A673 (cell line): ENCODE measurements around the gene LENEP. TPM values are rescaled to one million over a fixed set of nuclear protein-coding genes. Genes with fewer than 3 reads are reported as not detected.

Source experiments
- BruUV-seq: library from RNA; stranded (reverse); fragments of 400-500 nt; replicated peaks from 2 replicates; lab custom pipeline; 2021; lab: Mats Ljungman, UMichigan
- CTCF ChIA-PET: fragments of 300-600 bp; sonication (Branson Sonifier 250); formaldehyde crosslinking; loops from one replicate; lab custom pipeline; 2022; ENCODE audit warnings: antibody characterized with exemption; lab: Charles Lee
- POLR2A ChIA-PET: fragments of 300-600 bp; sonication (Branson Sonifier 250); formaldehyde crosslinking; loops from one replicate; lab custom pipeline; 2022; ENCODE audit warnings: antibody characterized with exemption; ENCODE audit not compliant: low non-redundant PET; lab: Charles Lee
- DNase-seq: peaks from one replicate; pipeline ENCODE4 v3.0.0-alpha.2; 2015; ENCODE audit warnings: low spot score
- H3K27ac ChIP-seq: fragments of 200-600 bp; sonication (generic); 2 replicates; pipeline ENCODE4 v1.5.1; 2016; ENCODE audit warnings: mixed run types, low read depth, mild to moderate bottlenecking, mixed read lengths, antibody characterized with exemption, low read length; ENCODE audit not compliant: poor library complexity, severe bottlenecking
- H3K27me3 ChIP-seq: fragments of 200-600 bp; sonication (generic); replicated peaks from 2 replicates; pipeline ENCODE4 v1.6.1; 2017; ENCODE audit warnings: mixed run types, low read depth, mild to moderate bottlenecking, mixed read lengths, antibody characterized with exemption, low read length; ENCODE audit not compliant: insufficient read depth, poor library complexity
- H3K36me3 ChIP-seq: fragments of 200-600 bp; sonication (generic); 2 replicates; pipeline ENCODE4 v1.6.1; 2016; ENCODE audit warnings: mixed run types, mild to moderate bottlenecking, mixed read lengths, antibody characterized with exemption, low read length; ENCODE audit not compliant: insufficient read depth, poor library complexity, severe bottlenecking
- H3K4me1 ChIP-seq: fragments of 200-600 bp; sonication (generic); 2 replicates; pipeline ENCODE4 v1.6.1; 2017; ENCODE audit warnings: mixed run types, mild to moderate bottlenecking, mixed read lengths, antibody characterized with exemption, low read length; ENCODE audit not compliant: insufficient read depth, poor library complexity, severe bottlenecking
- H3K4me3 ChIP-seq: fragments of 200-600 bp; sonication (generic); 2 replicates; pipeline ENCODE4 v1.5.1; 2016; ENCODE audit warnings: low read depth, mixed run types, mild to moderate bottlenecking, mixed read lengths, low read length; ENCODE audit not compliant: poor library complexity, severe bottlenecking
- H3K9me3 ChIP-seq: fragments of 200-600 bp; sonication (generic); 2 replicates; pipeline ENCODE4 v1.6.1; 2016; ENCODE audit warnings: mixed run types, low read depth, mild to moderate bottlenecking, mixed read lengths, antibody characterized with exemption, low read length; ENCODE audit not compliant: poor library complexity, severe bottlenecking
- CTCF ChIP-seq: fragments of 300-800, 200-600 bp; sonication (generic); conservative IDR thresholded peaks from 2 replicates; pipeline ENCODE4 v1.5.1; 2017; ENCODE audit warnings: low read depth, mild to moderate bottlenecking, antibody characterized with exemption, low read length, moderate library complexity, mixed read lengths
- EZH2 ChIP-seq: fragments of 200-600 bp; sonication (generic); IDR thresholded peaks from 2 replicates; pipeline ENCODE4 v1.6.1; 2017; ENCODE audit warnings: borderline replicate concordance, low read depth, mild to moderate bottlenecking, mixed read lengths, antibody characterized with exemption, low read length; ENCODE audit not compliant: poor library complexity, severe bottlenecking
- intact Hi-C: fragments of 100-400 bp; cut with micrococcal nuclease; formaldehyde crosslinking; loops from one replicate; pipeline ENCODE4 v1.10.0; 2022; ENCODE audit not compliant: unreplicated experiment
- total RNA-seq: library from RNA; stranded (reverse); gene quantifications from 2 replicates; pipeline ENCODE4 v1.2.3, GENCODE V29; 2021

Gene LENEP
- total RNA-seq, 1 experiment from 2014 or later = 1.4 TPM

- Histone ChIP-seq H3K36me3 (peaks cover 18% of the 10 kb centered on the region), H3K4me1 (peaks cover 19% of the 10 kb centered on the region), H3K27me3 (no peaks in the 10 kb centered on the region), H3K27ac (peak within 1 kb of the TSS; percentile 77), H3K4me3 (peak within 1 kb of the TSS; percentile 51), H3K9me3 (no peaks in the 10 kb centered on the region)
- ChIA-PET CTCF (interaction anchor here (0.5 to 2.4 kb wide), 13 partner anchors 10 to 158 kb away, joined by 3 to 17 read pairs (median 3); partner anchors contain the start of gene SHC1), POLR2A (interaction anchor here (0.6 kb wide), 1 partner anchor 20 kb away, joined by 3 read pairs; the partner anchor contains the start of gene PMVK)
- intact Hi-C loops = no loop called here
- TF ChIP-seq EZH2 = no peak
- TF ChIP-seq CTCF = peak; percentile 54
- DNase-seq = peak; percentile 96
- BruUV-seq = no TSS peak
Observed at GRCh38 chr1:154955718-154956543, 37.5 kb upstream of the LENEP start, which contains the start of gene PBXIP1. PBXIP1 (minus strand) TSS chr1:154956099; CDS start chr1:154953721, 2,378 bp downstream.

DNA sequence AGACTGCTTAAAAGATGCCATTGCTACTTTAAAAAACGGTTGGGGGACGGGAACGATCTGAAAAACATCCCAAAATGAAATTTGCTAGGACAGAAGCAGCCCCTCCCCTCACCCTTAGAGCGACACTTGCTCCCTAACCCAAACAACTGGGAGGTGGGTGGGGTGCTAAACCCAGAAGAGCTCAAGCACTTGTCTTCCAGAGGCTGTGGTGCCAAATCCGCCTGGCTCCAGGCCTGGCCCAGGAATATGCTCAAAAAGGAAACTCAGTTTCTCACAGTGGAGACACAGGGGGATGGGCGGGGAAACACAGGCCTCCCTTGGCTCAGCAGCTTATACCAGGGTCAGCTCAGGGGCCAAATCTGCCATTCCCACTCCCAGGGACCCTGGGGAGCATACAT, 36.8 kb upstream of the LENEP start:
- ChIA-PET POLR2A (no interaction called here), CTCF (interaction anchor here (0.5 to 2.0 kb wide), 5 partner anchors 14 to 135 kb away, joined by 3 to 17 read pairs (median 3); partner anchors contain the start of gene SHC1)
- DNase-seq = no peak
- intact Hi-C loops = no loop called here
- Histone ChIP-seq H3K36me3 (peaks cover 18% of the 10 kb centered on the region), H3K27me3 (no peaks in the 10 kb centered on the region), H3K4me3 (peak overlapping the region; percentile 51), H3K9me3 (no peaks in the 10 kb centered on the region), H3K27ac (peak overlapping the region; percentile 77), H3K4me1 (peaks cover 19% of the 10 kb centered on the region)
- TF ChIP-seq CTCF (no peak), EZH2 (no peak)
- BruUV-seq = no TSS peak

- BruUV-seq = no TSS peak
- Histone ChIP-seq H3K36me3 (peaks cover 18% of the 10 kb centered on the region), H3K27ac (peak overlapping the region; percentile 77), H3K4me1 (peaks cover 19% of the 10 kb centered on the region), H3K27me3 (no peaks in the 10 kb centered on the region), H3K9me3 (no peaks in the 10 kb centered on the region), H3K4me3 (no peak overlapping the region)
- no peak for DNase-seq
- intact Hi-C loops = no loop called here
- no peak for TF ChIP-seq EZH2
- TF ChIP-seq CTCF = no peak
- ChIA-PET POLR2A (no interaction called here), CTCF (interaction anchor here (1.9 kb wide), 1 partner anchor 42 kb away, joined by 17 read pairs; no protein-coding TSS in a partner anchor)
Observed at GRCh38 chr1:154957091-154957657, 36.2 kb upstream of the LENEP start.
